H9 (cell line): ENCODE results near the gene SDHB. TPM values are rescaled to one million over a fixed set of nuclear protein-coding genes. Genes with fewer than 3 reads are reported as not detected.

Experiments
- DNase-seq: peaks from one replicate; pipeline ENCODE4 v3.0.0-alpha.2; 2017
- H2AFZ ChIP-seq: one replicate; pipeline ENCODE4 v1.6.1; 2013; ENCODE audit warnings: mild to moderate bottlenecking, low read length, control low read depth, moderate library complexity
- H2AK5ac ChIP-seq: 2 replicates; pipeline ENCODE4 v1.6.1; 2013; ENCODE audit warnings: low read length, control low read depth, mixed read lengths; ENCODE audit not compliant: insufficient read length
- H2BK120ac ChIP-seq: one replicate; pipeline ENCODE4 v1.6.1; 2013; ENCODE audit warnings: low read depth, mild to moderate bottlenecking, low read length, control low read depth, inconsistent platforms; ENCODE audit not compliant: poor library complexity, severe bottlenecking
- H2BK12ac ChIP-seq: 2 replicates; pipeline ENCODE4 v1.6.1; 2013; ENCODE audit warnings: low read length, control low read depth, mixed read lengths, low read depth; ENCODE audit not compliant: insufficient read length
- H2BK15ac ChIP-seq: 2 replicates; pipeline ENCODE4 v1.6.1; 2013; ENCODE audit warnings: low read depth, low read length, control low read depth
- H2BK20ac ChIP-seq: one replicate; pipeline ENCODE4 v1.6.1; 2013; ENCODE audit warnings: low read depth, mild to moderate bottlenecking, low read length, control low read depth, inconsistent platforms; ENCODE audit not compliant: poor library complexity, severe bottlenecking
- H2BK5ac ChIP-seq: 2 replicates; pipeline ENCODE4 v1.6.1; 2013; ENCODE audit warnings: low read length, control low read depth, mixed read lengths; ENCODE audit not compliant: insufficient read length
- H3K14ac ChIP-seq: 2 replicates; pipeline ENCODE4 v1.6.1; 2013; ENCODE audit warnings: low read length, control low read depth; ENCODE audit not compliant: insufficient read depth
- H3K18ac ChIP-seq: 2 replicates; pipeline ENCODE4 v1.6.1; 2013; ENCODE audit warnings: low read depth, mild to moderate bottlenecking, mixed read lengths, low read length, control low read depth; ENCODE audit not compliant: insufficient read length
- H3K23ac ChIP-seq: 2 replicates; pipeline ENCODE4 v1.6.1; 2013; ENCODE audit warnings: low read length, control low read depth, mixed read lengths, low read depth; ENCODE audit not compliant: insufficient read length
- H3K23me2 ChIP-seq: 2 replicates; pipeline ENCODE4 v1.6.1; 2013; ENCODE audit warnings: low read depth, mild to moderate bottlenecking, mixed read lengths, low read length, control low read depth; ENCODE audit not compliant: insufficient read length, poor library complexity, severe bottlenecking
- H3K27ac ChIP-seq: 2 replicates; pipeline ENCODE4 v1.5.1; 2013; ENCODE audit warnings: low read length, control low read depth, mixed read lengths, low read depth; ENCODE audit not compliant: insufficient read length
- H3K27me3 ChIP-seq: 2 replicates; pipeline ENCODE4 v1.6.1; 2013; ENCODE audit warnings: low read length, control low read depth, inconsistent platforms; ENCODE audit not compliant: insufficient read depth
- H3K4ac ChIP-seq: 2 replicates; pipeline ENCODE4 v1.6.1; 2013; ENCODE audit warnings: low read depth, mild to moderate bottlenecking, control low read depth, inconsistent platforms, low read length, moderate library complexity
- H3K4me1 ChIP-seq: 2 replicates; pipeline ENCODE4 v1.6.1; 2013; ENCODE audit warnings: low read length, control low read depth, inconsistent platforms; ENCODE audit not compliant: insufficient read depth
- H3K4me2 ChIP-seq: 2 replicates; pipeline ENCODE4 v1.6.1; 2013; ENCODE audit warnings: low read length, control low read depth, mixed read lengths; ENCODE audit not compliant: insufficient read length, insufficient read depth
- H3K56ac ChIP-seq: 2 replicates; pipeline ENCODE4 v1.6.1; 2013; ENCODE audit warnings: low read depth, mild to moderate bottlenecking, mixed read lengths, low read length, control low read depth; ENCODE audit not compliant: insufficient read length
- H3K79me1 ChIP-seq: 2 replicates; pipeline ENCODE4 v1.6.1; 2013; ENCODE audit warnings: low read depth, mild to moderate bottlenecking, moderate library complexity, low read length, control low read depth, inconsistent platforms; ENCODE audit not compliant: insufficient read depth, poor library complexity, severe bottlenecking
- H3K79me2 ChIP-seq: 2 replicates; pipeline ENCODE4 v1.6.1; 2013; ENCODE audit warnings: low read length, control low read depth, inconsistent platforms; ENCODE audit not compliant: insufficient read depth
- H3K9ac ChIP-seq: 2 replicates; pipeline ENCODE4 v1.6.1; 2013; ENCODE audit warnings: low read length, control low read depth, mixed read lengths; ENCODE audit not compliant: insufficient read length; ENCODE audit errors: extremely low read depth
- H3K9me3 ChIP-seq: one replicate; pipeline ENCODE4 v1.6.1; 2013; ENCODE audit warnings: low read depth, low read length, inconsistent platforms; ENCODE audit not compliant: control insufficient read depth
- H3T11ph ChIP-seq: one replicate; pipeline ENCODE4 v1.6.1; 2013; ENCODE audit warnings: mild to moderate bottlenecking, low read length, control low read depth, inconsistent platforms
- H4K20me1 ChIP-seq: one replicate; pipeline ENCODE4 v1.6.1; 2013; ENCODE audit not compliant: control insufficient read depth, insufficient read length, insufficient read depth
- H4K5ac ChIP-seq: 2 replicates; pipeline ENCODE4 v1.6.1; 2013; ENCODE audit warnings: low read depth, mild to moderate bottlenecking, mixed read lengths, low read length, control low read depth; ENCODE audit not compliant: insufficient read length
- H4K8ac ChIP-seq: replicated peaks from 2 replicates; pipeline ENCODE4 v1.6.1; 2013; ENCODE audit warnings: low read length, control low read depth, mixed read lengths, low read depth; ENCODE audit not compliant: insufficient read length
- H4K91ac ChIP-seq: 2 replicates; pipeline ENCODE4 v1.6.1; 2013; ENCODE audit warnings: low read depth, mild to moderate bottlenecking, moderate library complexity, mixed read lengths, low read length, control low read depth; ENCODE audit not compliant: insufficient read length
- H3K27ac Mint-ChIP-seq, 3 experiments: 2 replicates in 2 of 3; 3 replicates in 1 of 3; pipeline ENCODE4 v1.8.0; 2020 to 2021; ENCODE audit warnings: mixed read lengths in 3 of 3, mild to moderate bottlenecking in 1 of 3, moderate library complexity in 1 of 3
- H3K27me3 Mint-ChIP-seq: 2 replicates; pipeline ENCODE4 v1.8.0; 2021; ENCODE audit warnings: low read depth, mild to moderate bottlenecking, moderate library complexity, mixed read lengths
- H3K36me3 Mint-ChIP-seq, 3 experiments: 2 replicates in 2 of 3; 3 replicates in 1 of 3; pipeline ENCODE4 v1.8.0; 2020 to 2021; ENCODE audit warnings: low read depth in 3 of 3, mixed read lengths in 3 of 3; ENCODE audit not compliant: insufficient read depth in 1 of 3
- H3K4me1 Mint-ChIP-seq, 2 experiments: 2 replicates each; pipeline ENCODE4 v1.8.0; 2020; ENCODE audit warnings: mixed read lengths in 2 of 2
- H3K4me3 Mint-ChIP-seq, 2 experiments: 2 replicates in 1 of 2; 3 replicates in 1 of 2; pipeline ENCODE4 v1.8.0; 2020 to 2021; ENCODE audit warnings: mild to moderate bottlenecking in 2 of 2, mixed read lengths in 2 of 2, moderate library complexity in 1 of 2
- H3K9me3 Mint-ChIP-seq, 2 experiments: 2 replicates in 1 of 2; 3 replicates in 1 of 2; pipeline ENCODE4 v1.8.0; 2020; ENCODE audit warnings: mild to moderate bottlenecking in 2 of 2, mixed read lengths in 2 of 2, moderate library complexity in 1 of 2
- WGBS: extraction: QIAGEN DNeasy Blood & Tissue Kit; methylation state at CpG from one replicate; pipeline ENCODE4 v1.1.7; 2013; ENCODE audit warnings: missing lambda C conversion rate, low lambda C conversion rate, mixed read lengths; ENCODE audit not compliant: insufficient read length; ENCODE audit errors: extremely low coverage; 5-methylcytosine and 5-hydroxymethylcytosine counted together
- total RNA-seq: library from RNA; stranded (reverse); gene quantifications from 2 replicates; pipeline ENCODE4 v1.2.1, GENCODE V29; 2021
- TF ChIP-seq, protein P1 (sequence below): fragments of 200-600 bp; sonication (generic); conservative IDR thresholded peaks from 3 replicates; pipeline ENCODE4 v1.8.0; 2021; ENCODE audit warnings: antibody characterized with exemption, mild to moderate bottlenecking

The SDHB gene
- total RNA-seq, 1 experiment from 2014 or later: 77.5 TPM

GRCh38 chr1:16992675-16993074 lies 61.2 kb downstream of the SDHB start:
- no peak overlapping the region for H3K56ac ChIP-seq
- H3K23ac ChIP-seq: no peak overlapping the region
- no peak overlapping the region for H2BK12ac ChIP-seq
- TF ChIP-seq, protein P1, sequence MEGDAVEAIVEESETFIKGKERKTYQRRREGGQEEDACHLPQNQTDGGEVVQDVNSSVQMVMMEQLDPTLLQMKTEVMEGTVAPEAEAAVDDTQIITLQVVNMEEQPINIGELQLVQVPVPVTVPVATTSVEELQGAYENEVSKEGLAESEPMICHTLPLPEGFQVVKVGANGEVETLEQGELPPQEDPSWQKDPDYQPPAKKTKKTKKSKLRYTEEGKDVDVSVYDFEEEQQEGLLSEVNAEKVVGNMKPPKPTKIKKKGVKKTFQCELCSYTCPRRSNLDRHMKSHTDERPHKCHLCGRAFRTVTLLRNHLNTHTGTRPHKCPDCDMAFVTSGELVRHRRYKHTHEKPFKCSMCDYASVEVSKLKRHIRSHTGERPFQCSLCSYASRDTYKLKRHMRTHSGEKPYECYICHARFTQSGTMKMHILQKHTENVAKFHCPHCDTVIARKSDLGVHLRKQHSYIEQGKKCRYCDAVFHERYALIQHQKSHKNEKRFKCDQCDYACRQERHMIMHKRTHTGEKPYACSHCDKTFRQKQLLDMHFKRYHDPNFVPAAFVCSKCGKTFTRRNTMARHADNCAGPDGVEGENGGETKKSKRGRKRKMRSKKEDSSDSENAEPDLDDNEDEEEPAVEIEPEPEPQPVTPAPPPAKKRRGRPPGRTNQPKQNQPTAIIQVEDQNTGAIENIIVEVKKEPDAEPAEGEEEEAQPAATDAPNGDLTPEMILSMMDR: no peak
- H3K4me1 ChIP-seq: no peaks in the 10 kb centered on the region
- no peak overlapping the region for H2BK15ac ChIP-seq
- no peaks in the 10 kb centered on the region for H3K23me2 ChIP-seq
- no peak overlapping the region for H3K9ac ChIP-seq
- no peak overlapping the region for H3K14ac ChIP-seq
- DNase-seq: no peak
- H3K18ac ChIP-seq: no peak overlapping the region
- H3K4me2 ChIP-seq: no peak overlapping the region
- Mint-ChIP-seq H3K4me1 (no peaks in the 10 kb centered on the region), H3K27ac (no peak overlapping the region), H3K27me3 (no peaks in the 10 kb centered on the region), H3K36me3 (peaks cover 9 to 30% (median 15%) of the 10 kb centered on the region in 3 experiments), H3K4me3 (no peak overlapping the region), H3K9me3 (no peaks in the 10 kb centered on the region)
- no peak overlapping the region for H4K5ac ChIP-seq
- no peak overlapping the region for H2BK120ac ChIP-seq
- H2BK5ac ChIP-seq: no peak overlapping the region
- no peaks in the 10 kb centered on the region for H3K79me2 ChIP-seq
- H3T11ph ChIP-seq: no peak overlapping the region
- no peak overlapping the region for H2AFZ ChIP-seq
- no peak overlapping the region for H3K27ac ChIP-seq
- H3K79me1 ChIP-seq: no peaks in the 10 kb centered on the region
- H3K4ac ChIP-seq: no peak overlapping the region
- no CpG with 5 or more reads among the region's 9 CpGs for WGBS
- no peak overlapping the region for H4K8ac ChIP-seq
- no peak overlapping the region for H2AK5ac ChIP-seq
- no peak overlapping the region for H2BK20ac ChIP-seq
- H4K91ac ChIP-seq: no peak overlapping the region
- no peaks in the 10 kb centered on the region for H4K20me1 ChIP-seq
- H3K27me3 ChIP-seq: no peaks in the 10 kb centered on the region
- H3K9me3 ChIP-seq: no peaks in the 10 kb centered on the region
